Stimulated activated CD8-positive, alpha-beta memory T cell treated with anti-CD3 and anti-CD28 coated beads, Interleukin-15, amount 100 ng/mL, for 48 hours (primary cell): ENCODE data around the gene GNRH2.
A peak's percentile ranks its signal among the peaks of the same experiment; 100 is the strongest.
"Not testable (repeated sequence)": the region's sequence is repeated elsewhere in the genome, so short reads cannot be mapped to it uniquely, and the experiment has no call there.

Source experiments
- DNase-seq, 2 donors: peaks; one replicate each; pipeline ENCODE4 v3.0.0-alpha.2; 2020; ENCODE audit warnings: low read depth in 2 of 2

Gene GNRH2

GRCh38 chr20:3041854-3042409 lies 1.5 kb upstream of the GNRH2 start:
- no peak for DNase-seq

- DNase-seq = no peak
These were observed 797 bp upstream of the GNRH2 start for GRCh38 chr20:3042625-3043024.

GRCh38 chr20:3044336-3044965 lies 1.0 kb downstream of the GNRH2 start:
- no peak for DNase-seq

DNA sequence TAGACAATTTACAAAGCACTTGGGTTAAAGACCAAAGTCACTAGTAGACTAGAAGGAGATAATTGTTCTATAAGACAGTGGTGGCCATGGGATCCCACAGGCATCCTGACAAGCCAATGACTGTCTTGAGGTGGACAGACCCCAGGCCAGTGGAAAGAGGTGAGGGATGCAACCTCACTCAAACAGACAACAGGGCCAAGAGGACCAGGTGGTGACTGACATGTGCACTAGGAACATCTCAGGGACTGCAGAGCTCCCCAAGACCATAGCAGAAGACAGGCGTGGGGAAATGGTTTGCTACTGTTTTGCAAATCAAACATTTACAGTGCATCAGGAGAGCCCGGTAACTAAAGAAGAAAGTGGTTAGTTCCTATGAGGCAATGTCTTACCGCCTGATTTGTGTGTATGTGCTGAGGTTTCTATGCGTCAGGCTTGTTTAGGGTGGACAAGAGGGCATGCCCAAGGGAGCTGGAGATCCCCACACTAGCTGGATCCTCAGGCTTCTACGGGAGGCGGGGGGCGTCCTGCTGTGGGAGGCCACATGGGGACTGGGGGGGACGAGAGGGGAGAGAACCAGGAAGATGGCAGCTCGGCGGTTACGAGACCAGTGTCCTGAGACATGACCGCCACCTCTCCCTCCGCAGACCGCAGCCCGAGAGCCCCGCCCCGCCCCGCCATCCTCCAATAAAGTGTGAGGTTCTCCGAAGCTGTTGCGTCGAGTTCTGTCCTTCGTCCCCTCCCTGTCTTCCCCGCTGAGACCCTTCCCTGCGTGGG lies 1.8 kb downstream of the GNRH2 start:
- DNase-seq = peak in 1 of 2 donors; percentile 61

GRCh38 chr20:3045816-3046676 lies 2.6 kb downstream of the GNRH2 start, which contains the start of gene MRPS26:
Gene MRPS26, plus strand, starts transcription at chr20:3046052. Its CDS starts 17 bp downstream, at chr20:3046069.
- DNase-seq = peak; percentile 77 to 79

- DNase-seq = no peak
These were observed 3.4 kb downstream of the GNRH2 start for GRCh38 chr20:3046677-3047462.

DNA sequence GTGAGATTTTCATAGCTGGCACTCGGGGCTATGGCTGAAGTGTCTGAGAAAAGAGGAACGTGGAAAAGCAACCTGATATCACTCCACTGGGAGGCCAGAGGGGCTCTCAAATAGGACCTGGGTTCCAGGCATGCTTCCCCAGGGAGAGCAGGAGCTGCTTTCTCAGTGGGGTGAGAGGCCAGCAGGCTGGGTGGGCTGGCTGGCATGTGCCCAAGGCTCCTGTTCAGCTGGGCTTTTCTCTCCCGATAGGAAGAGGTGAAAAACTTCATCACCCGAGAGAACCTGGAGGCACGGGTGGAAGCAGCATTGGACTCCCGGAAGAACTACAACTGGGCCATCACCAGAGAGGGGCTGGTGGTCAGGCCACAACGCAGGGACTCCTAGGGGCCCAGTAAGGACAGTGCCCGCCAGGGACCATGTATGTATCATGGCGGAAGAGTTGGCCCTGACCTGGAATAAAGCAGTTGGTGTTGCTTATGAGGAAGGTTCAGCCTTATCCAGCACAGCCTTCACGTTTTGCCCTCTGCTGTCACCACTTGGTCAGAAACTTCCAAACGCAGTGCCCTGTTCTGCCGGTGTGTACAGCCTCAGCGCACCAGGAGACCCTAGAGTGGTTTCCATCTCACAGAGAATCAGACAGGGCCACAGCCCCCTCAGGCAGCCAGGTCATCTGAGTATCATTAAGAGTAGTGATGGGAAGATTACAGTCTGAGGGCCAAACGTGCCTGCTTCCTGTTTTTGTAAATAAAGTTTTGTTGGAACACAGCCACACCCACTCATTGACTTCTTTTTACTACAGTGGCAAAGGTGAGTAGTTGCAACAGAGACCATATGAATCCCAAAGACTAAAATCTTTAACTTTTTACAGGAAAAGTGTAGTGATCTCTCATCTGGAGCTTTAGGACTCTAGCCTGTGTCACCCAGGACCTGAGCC lies 4.3 kb downstream of the GNRH2 start:
- DNase-seq = no peak

DNA sequence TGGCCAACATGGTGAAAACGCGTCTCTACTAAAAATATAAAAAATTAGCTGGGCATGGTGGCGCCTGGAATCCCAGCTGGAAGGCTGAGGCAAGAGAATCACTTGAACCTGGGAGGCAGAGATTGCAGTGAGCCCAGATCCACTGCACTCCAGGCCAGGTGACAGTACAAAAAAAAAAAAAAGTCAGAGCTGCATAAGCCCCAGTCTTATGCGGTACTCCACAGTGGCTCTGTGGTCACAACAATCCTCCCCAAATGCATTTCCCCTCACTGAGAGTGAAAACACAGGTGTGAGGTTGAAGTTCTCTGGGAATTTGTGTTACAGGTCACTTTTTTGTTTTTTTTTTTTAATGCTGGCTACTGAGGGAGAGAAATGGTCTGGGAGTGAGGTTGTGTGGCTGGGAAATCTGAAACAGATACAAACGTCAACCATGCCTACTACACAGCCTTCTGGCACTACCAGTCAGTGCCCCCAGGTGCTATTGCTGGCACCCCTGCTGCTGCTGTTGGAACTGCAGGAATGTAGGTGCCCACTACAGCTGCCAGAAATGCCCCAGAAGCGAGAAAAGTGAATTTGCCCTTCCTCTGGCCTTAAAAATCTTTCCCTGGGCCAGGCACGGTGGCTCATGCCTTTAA lies 8.1 kb downstream of the GNRH2 start:
- no peak for DNase-seq

DNA sequence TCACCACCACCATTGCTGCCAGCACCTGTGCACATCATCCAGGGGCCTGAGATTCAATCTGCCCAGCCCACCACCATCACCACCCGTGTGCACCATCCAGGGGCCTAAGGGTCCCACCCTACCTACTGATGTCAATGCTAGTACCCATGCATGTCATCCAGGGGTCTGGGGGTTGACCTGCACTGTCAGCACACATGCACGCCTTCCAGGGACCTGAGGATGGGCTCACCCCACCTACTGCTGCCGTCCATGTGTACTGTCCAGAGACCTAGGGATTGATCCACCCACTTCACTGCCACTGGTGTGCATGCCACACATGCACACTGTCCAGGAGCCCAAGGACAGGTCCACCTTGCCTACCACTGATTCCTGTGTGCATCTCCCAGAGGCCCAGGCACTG lies 16.1 kb downstream of the GNRH2 start:
- no peak for DNase-seq

DNA sequence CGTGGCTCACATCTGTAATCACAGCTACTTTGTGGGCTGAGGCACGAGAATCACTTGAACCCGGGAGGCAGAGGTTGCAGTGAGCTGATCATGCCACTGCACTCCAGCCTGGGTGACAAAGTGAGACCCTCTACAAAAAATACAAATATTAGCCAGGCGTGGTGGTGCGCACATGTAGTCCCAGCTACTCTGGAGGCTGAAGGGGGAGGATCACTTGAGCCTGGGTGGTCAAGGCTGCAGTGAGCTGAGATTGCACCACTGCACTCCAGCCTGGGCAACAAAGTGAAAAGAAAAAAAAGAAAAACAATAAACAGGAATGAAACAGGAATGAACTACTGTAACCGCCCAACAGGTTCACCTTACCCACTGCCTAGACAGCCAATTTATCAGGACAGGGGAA lies 20.7 kb downstream of the GNRH2 start:
- not testable (repeated sequence) for DNase-seq

- no peak for DNase-seq
These were observed 24.0 kb downstream of the GNRH2 start for GRCh38 chr20:3067139-3068014.

DNA sequence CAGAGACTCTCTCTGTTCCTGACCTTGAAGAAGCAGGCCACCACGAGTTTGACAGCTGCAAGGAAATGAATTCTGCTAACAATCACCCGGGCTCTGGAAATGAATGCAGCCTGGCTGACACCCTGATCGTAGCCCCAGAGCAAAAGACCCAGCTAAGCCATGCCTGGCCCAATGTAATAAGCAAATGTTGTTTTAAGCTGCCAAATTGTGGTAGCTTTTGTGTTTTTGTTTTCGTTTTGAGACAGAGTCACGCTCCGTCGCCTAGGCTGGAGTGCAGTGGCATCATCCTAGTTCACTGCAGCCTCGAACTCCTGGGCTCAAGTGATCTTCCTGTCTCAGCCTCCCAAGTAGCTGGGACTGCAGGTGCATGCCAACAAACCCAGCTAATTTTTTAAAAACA lies 24.7 kb downstream of the GNRH2 start:
- no peak for DNase-seq

- DNase-seq = no peak
These were observed 25.8 kb downstream of the GNRH2 start for GRCh38 chr20:3068986-3069900.

GRCh38 chr20:3070725-3071124 lies 27.3 kb downstream of the GNRH2 start:
- no peak for DNase-seq

DNA sequence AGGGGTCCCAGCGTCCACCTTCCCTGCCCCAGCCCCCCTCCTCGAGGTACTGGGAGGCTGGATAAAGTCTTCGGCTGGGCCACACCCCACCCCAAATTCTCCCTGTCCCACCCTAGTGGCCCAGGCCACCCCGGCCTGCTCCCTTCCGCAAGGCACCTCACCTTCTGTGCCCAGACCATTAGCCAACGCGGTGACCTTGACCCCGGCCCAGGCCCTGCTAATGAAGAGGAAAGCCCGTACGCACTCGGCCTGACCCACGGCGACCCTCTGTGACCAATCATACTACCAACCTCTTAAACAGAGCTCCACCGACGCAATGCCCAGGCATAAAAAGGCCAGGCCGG lies 27.8 kb downstream of the GNRH2 start:
- DNase-seq = no peak

DNA sequence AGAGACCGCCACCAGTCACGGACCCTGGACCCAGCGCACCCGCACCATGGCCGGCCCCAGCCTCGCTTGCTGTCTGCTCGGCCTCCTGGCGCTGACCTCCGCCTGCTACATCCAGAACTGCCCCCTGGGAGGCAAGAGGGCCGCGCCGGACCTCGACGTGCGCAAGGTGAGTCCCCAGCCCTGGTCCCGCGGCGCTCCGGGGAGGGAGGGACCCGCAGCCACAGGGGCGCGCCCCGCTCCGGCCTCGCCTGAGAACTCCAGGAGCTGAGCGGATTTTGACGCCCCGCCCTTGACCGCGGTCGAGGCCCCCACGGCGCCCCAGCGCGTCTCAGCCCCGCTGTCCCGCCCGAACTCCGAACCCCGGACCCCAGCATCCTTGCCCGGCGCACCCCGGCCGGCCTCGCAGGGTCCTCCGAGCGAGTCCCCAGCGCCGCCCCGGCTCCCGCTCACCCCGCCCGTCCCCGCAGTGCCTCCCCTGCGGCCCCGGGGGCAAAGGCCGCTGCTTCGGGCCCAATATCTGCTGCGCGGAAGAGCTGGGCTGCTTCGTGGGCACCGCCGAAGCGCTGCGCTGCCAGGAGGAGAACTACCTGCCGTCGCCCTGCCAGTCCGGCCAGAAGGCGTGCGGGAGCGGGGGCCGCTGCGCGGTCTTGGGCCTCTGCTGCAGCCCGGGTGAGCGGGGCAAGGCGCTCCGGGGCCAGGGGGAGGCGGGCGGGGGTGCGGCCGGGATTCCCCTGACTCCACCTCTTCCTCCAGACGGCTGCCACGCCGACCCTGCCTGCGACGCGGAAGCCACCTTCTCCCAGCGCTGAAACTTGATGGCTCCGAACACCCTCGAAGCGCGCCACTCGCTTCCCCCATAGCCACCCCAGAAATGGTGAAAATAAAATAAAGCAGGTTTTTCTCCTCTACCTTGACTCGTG lies 28.4 kb downstream of the GNRH2 start, which contains the start of gene OXT:
Gene OXT (plus strand): TSS at position 11 of the 920 bp plus-strand sequence. CDS start 36 bp downstream, at position 47.
- DNase-seq = peak in 1 of 2 donors; percentile 49
